ENCODE results near the gene SNAPC2. TPM values are rescaled to one million over a fixed set of nuclear protein-coding genes. Genes with fewer than 3 reads are reported as not detected.

SNAPC2 gene
- polyA plus RNA-seq, 1 donor (not counting 4 experiments of a cell fraction or from before 2014, with no cell fraction given) = 10.7 TPM

DNA sequence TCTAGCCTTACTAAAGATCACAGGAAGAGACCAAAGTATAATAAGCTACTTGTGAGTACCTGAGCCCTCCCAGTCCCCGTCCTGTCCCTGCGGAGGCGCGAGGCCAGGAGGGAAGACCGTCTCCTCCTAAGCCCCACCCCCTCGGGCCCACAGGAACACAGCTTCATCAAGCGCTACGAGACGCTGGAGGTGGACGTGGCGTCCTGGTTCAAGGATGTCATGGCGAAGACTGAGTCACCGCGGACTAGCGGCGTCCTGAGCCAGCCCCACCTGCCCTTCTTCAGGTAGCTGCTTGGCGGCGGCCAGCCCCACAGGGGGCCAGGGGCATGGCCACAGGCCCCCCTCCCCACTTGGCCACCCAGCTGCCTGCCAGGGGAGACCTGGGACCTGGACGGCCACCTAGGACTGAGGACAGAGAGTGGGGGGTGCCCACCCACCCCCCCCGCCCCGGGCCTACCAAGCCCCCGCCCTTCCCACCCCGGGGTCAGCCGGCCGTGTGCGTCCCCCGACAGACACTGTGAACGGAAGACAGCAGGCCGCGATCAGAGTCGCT lies 7.9 kb upstream of the SNAPC2 start:
- Histone ChIP-seq H4K20me1 (ENCODE audit: control insufficient read depth, extremely low read depth, insufficient read depth, low read length) (peaks cover 4% of the 10 kb centered on the region), H2AFZ (ENCODE audit: control insufficient read depth, low read length) (no peak overlapping the region), H3K9me3 (ENCODE audit: control insufficient read depth, low read depth, low read length) (no peaks in the 10 kb centered on the region), H3K4me3 (ENCODE audit: control insufficient read depth in 2 of 3, extremely low read depth in 1 of 3, insufficient read depth in 2 of 3, low read depth in 1 of 3, low read length in 3 of 3) (no peak overlapping the region), H3K4me2 (ENCODE audit: control insufficient read depth, extremely low read depth, insufficient read depth, low read depth, low read length) (no peak overlapping the region), H3K9me1 (ENCODE audit: control insufficient read depth, extremely low read depth, insufficient read depth, low read length) (no peaks in the 10 kb centered on the region), H3K4me1 (ENCODE audit: control insufficient read depth, extremely low read depth, insufficient read depth, low read length) (peaks cover 9% of the 10 kb centered on the region), H3K36me3 (ENCODE audit: control insufficient read depth in 2 of 2, extremely low read depth in 1 of 2, insufficient read depth in 2 of 2, low read length in 2 of 2) (peaks cover 7 to 11% of the 10 kb centered on the region in 2 experiments), H3K27ac (ENCODE audit: control insufficient read depth, insufficient read depth, low read length) (no peak overlapping the region), H3K79me2 (ENCODE audit: control insufficient read depth, insufficient read depth, low read length) (peaks cover 11% of the 10 kb centered on the region), H3K27me3 (ENCODE audit: control insufficient read depth, extremely low read depth, insufficient read depth, low read length) (peaks cover 15% of the 10 kb centered on the region), H3K9ac (ENCODE audit: control insufficient read depth, extremely low read depth, insufficient read depth, low read length) (no peak overlapping the region)
- TF ChIP-seq, protein P1, sequence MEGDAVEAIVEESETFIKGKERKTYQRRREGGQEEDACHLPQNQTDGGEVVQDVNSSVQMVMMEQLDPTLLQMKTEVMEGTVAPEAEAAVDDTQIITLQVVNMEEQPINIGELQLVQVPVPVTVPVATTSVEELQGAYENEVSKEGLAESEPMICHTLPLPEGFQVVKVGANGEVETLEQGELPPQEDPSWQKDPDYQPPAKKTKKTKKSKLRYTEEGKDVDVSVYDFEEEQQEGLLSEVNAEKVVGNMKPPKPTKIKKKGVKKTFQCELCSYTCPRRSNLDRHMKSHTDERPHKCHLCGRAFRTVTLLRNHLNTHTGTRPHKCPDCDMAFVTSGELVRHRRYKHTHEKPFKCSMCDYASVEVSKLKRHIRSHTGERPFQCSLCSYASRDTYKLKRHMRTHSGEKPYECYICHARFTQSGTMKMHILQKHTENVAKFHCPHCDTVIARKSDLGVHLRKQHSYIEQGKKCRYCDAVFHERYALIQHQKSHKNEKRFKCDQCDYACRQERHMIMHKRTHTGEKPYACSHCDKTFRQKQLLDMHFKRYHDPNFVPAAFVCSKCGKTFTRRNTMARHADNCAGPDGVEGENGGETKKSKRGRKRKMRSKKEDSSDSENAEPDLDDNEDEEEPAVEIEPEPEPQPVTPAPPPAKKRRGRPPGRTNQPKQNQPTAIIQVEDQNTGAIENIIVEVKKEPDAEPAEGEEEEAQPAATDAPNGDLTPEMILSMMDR (optimal IDR thresholded peaks at IDR 0.05 in 1 of 3, IDR thresholded peaks at IDR 0.05 in 1 of 3, conservative IDR thresholded peaks at IDR 0.05 in 1 of 3; ENCODE audit: extremely low read depth in 1 of 3, insufficient read depth in 2 of 3, low read length in 3 of 3) = no peak
- FAIRE-seq (no peak), DNase-seq (ENCODE audit: low read depth, low spot score) (no peak)
- dilution Hi-C loops (cut with MboI; ENCODE audit: extremely low pct_ligation_motif_present, low sequenced_read_pairs) = no loop called here

DNA sequence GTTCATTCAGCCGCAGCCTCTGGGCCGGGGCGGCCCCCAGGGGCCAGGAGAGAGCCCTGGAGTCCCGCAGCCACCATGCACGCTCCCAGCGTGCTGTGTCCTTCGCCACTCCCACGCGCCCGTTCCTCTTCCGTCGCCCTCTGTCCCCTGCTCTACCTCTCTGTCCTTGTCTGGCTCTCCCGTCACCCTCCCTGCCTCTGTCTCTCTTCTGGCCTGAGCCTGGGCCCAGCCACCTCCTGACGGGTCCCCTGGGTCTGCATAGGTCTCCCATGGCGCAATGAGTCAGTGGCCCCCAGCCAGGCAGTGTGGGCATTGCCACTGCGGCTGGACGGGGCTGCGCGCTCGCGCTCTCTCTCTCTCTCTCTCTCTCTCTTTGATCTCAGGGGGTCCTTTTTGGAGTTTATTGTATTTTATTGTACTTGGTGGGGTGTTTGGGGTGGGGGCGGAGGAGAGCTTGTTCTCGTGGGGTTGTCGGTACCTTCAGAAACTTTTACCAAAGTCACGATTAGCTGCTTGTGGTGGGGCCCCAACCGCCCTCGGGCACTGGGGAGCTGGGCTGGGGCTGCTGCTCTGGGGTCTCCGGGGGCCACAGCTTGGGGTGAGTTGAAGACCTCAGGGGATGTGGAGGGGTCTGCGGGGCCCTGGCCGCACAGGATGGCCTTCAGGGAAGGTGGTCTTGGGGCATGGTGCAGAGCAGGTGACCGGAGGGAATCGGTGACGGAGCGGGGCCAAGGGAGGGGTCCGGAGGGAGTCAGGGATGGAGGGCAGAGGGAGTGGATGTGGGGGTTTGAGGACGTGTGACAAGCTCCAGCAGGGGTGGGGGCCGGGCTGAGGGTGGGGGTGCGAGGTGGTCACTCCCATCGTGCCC lies 7.2 kb upstream of the SNAPC2 start:
- Histone ChIP-seq H3K36me3 (ENCODE audit: control insufficient read depth in 2 of 2, extremely low read depth in 1 of 2, insufficient read depth in 2 of 2, low read length in 2 of 2) (peaks cover 7 to 11% of the 10 kb centered on the region in 2 experiments), H3K4me1 (ENCODE audit: control insufficient read depth, extremely low read depth, insufficient read depth, low read length) (peaks cover 9% of the 10 kb centered on the region), H3K79me2 (ENCODE audit: control insufficient read depth, insufficient read depth, low read length) (peaks cover 4% of the 10 kb centered on the region), H3K4me3 (ENCODE audit: control insufficient read depth in 2 of 3, extremely low read depth in 1 of 3, insufficient read depth in 2 of 3, low read depth in 1 of 3, low read length in 3 of 3) (no peak overlapping the region), H3K9me1 (ENCODE audit: control insufficient read depth, extremely low read depth, insufficient read depth, low read length) (no peaks in the 10 kb centered on the region), H3K9ac (ENCODE audit: control insufficient read depth, extremely low read depth, insufficient read depth, low read length) (no peak overlapping the region), H2AFZ (ENCODE audit: control insufficient read depth, low read length) (no peak overlapping the region), H3K4me2 (ENCODE audit: control insufficient read depth, extremely low read depth, insufficient read depth, low read depth, low read length) (no peak overlapping the region), H4K20me1 (ENCODE audit: control insufficient read depth, extremely low read depth, insufficient read depth, low read length) (no peaks in the 10 kb centered on the region), H3K27ac (ENCODE audit: control insufficient read depth, insufficient read depth, low read length) (no peak overlapping the region), H3K9me3 (ENCODE audit: control insufficient read depth, low read depth, low read length) (no peaks in the 10 kb centered on the region), H3K27me3 (ENCODE audit: control insufficient read depth, extremely low read depth, insufficient read depth, low read length) (peaks cover 19% of the 10 kb centered on the region)
- FAIRE-seq (no peak), DNase-seq (ENCODE audit: low read depth, low spot score) (no peak)
- dilution Hi-C loops (cut with MboI; ENCODE audit: extremely low pct_ligation_motif_present, low sequenced_read_pairs) = no loop called here
- TF ChIP-seq EZH2 (IDR thresholded peaks at IDR 0.05; ENCODE audit: low read length) = no peak
- TF ChIP-seq, protein P1 (optimal IDR thresholded peaks at IDR 0.05 in 1 of 3, IDR thresholded peaks at IDR 0.05 in 1 of 3, conservative IDR thresholded peaks at IDR 0.05 in 1 of 3; ENCODE audit: extremely low read depth in 1 of 3, insufficient read depth in 2 of 3, low read length in 3 of 3) = no peak

Data from keratinocyte (primary cell).